PFSK-1 (cell line): ENCODE data around the gene RHOV.

Source experiments
- POLR2AphosphoS5 ChIP-seq: IDR thresholded peaks from 2 replicates; pipeline ENCODE4 v1.6.1; 2012; ENCODE audit warnings: low read depth, mild to moderate bottlenecking, control low read depth, low read length, moderate library complexity
- TF ChIP-seq, protein P1 (sequence below), 2 experiments: IDR thresholded peaks; 2 replicates each; pipeline versions ENCODE4 v1.6.1 to v1.8.0; 2011 to 2012; ENCODE audit warnings: low read depth in 2 of 2, low read length in 2 of 2, control low read depth in 1 of 2, inconsistent platforms in 1 of 2, mild to moderate bottlenecking in 1 of 2, moderate library complexity in 1 of 2; ENCODE audit not compliant: insufficient read depth in 1 of 2

GRCh38 chr15:40825661-40826422, 48.2 kb downstream of the RHOV start:
- TF ChIP-seq, protein P1, sequence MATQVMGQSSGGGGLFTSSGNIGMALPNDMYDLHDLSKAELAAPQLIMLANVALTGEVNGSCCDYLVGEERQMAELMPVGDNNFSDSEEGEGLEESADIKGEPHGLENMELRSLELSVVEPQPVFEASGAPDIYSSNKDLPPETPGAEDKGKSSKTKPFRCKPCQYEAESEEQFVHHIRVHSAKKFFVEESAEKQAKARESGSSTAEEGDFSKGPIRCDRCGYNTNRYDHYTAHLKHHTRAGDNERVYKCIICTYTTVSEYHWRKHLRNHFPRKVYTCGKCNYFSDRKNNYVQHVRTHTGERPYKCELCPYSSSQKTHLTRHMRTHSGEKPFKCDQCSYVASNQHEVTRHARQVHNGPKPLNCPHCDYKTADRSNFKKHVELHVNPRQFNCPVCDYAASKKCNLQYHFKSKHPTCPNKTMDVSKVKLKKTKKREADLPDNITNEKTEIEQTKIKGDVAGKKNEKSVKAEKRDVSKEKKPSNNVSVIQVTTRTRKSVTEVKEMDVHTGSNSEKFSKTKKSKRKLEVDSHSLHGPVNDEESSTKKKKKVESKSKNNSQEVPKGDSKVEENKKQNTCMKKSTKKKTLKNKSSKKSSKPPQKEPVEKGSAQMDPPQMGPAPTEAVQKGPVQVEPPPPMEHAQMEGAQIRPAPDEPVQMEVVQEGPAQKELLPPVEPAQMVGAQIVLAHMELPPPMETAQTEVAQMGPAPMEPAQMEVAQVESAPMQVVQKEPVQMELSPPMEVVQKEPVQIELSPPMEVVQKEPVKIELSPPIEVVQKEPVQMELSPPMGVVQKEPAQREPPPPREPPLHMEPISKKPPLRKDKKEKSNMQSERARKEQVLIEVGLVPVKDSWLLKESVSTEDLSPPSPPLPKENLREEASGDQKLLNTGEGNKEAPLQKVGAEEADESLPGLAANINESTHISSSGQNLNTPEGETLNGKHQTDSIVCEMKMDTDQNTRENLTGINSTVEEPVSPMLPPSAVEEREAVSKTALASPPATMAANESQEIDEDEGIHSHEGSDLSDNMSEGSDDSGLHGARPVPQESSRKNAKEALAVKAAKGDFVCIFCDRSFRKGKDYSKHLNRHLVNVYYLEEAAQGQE (IDR thresholded peaks at IDR 0.05; ENCODE audit: insufficient read depth in 1 of 2, low read depth in 2 of 2, low read length in 2 of 2): no peak
- no peak for TF ChIP-seq POLR2AphosphoS5
